GM04504 (cell line): Measurements from ENCODE around the gene TCEAL7.
"Not testable (repeated sequence)": the region's sequence is repeated elsewhere in the genome, so short reads cannot be mapped to it uniquely, and the experiment has no call there.

Experiments used
- DNase-seq: peaks from one replicate; pipeline ENCODE4 v3.0.0-alpha.2; 2012; ENCODE audit warnings: low read depth

The TCEAL7 gene

GRCh38 chrX:103329991-103330390 lies at the start of gene TCEAL7:
TCEAL7 (plus strand) TSS chrX:103330239; CDS start chrX:103331404, 1,165 bp downstream.
- no peak for DNase-seq

- DNase-seq, result no peak
Observed at GRCh38 chrX:103293118-103293517, 36.9 kb upstream of the TCEAL7 start.

GRCh38 chrX:103304705-103305104 lies 25.3 kb upstream of the TCEAL7 start:
- DNase-seq, result no peak

- DNase-seq, result not testable (repeated sequence)
Observed at GRCh38 chrX:103305666-103306065, 24.4 kb upstream of the TCEAL7 start.

GRCh38 chrX:103309860-103310554 lies 20.0 kb upstream of the TCEAL7 start:
- DNase-seq, result no peak

- no peak for DNase-seq
Observed at GRCh38 chrX:103310555-103311398, 19.3 kb upstream of the TCEAL7 start, which contains the start of gene BEX2. BEX2 (minus strand) TSS chrX:103310990; CDS start chrX:103309976, 1,014 bp downstream.

GRCh38 chrX:103311399-103311780 lies 18.6 kb upstream of the TCEAL7 start:
- no peak for DNase-seq

- DNase-seq, result no peak
Observed at GRCh38 chrX:103330681-103331288, 746 bp downstream of the TCEAL7 start.

- no peak for DNase-seq
Observed at GRCh38 chrX:103338663-103339062, 8.6 kb downstream of the TCEAL7 start.

- DNase-seq, result no peak
Observed at GRCh38 chrX:103343105-103343504, 13.1 kb downstream of the TCEAL7 start.

GRCh38 chrX:103344606-103345005 lies 14.6 kb downstream of the TCEAL7 start:
- DNase-seq, result no peak

- DNase-seq, result no peak
Observed at GRCh38 chrX:103347682-103348397, 17.8 kb downstream of the TCEAL7 start.

GRCh38 chrX:103356130-103356798 lies 26.2 kb downstream of the TCEAL7 start, which contains the start of gene TCEAL9:
TCEAL9 (plus strand) TSS chrX:103356506; CDS start chrX:103357685, 1,179 bp downstream.
- no peak for DNase-seq

- DNase-seq, result no peak
Observed at GRCh38 chrX:103356858-103357257, 26.8 kb downstream of the TCEAL7 start.

GRCh38 chrX:103357871-103358270 lies 27.8 kb downstream of the TCEAL7 start:
- no peak for DNase-seq

GRCh38 chrX:103359605-103360004 lies 29.6 kb downstream of the TCEAL7 start:
- not testable (repeated sequence) for DNase-seq

- no peak for DNase-seq
Observed at GRCh38 chrX:103360092-103360491, 30.1 kb downstream of the TCEAL7 start.

GRCh38 chrX:103360916-103361315 lies 30.9 kb downstream of the TCEAL7 start:
- no peak for DNase-seq

- no peak for DNase-seq
Observed at GRCh38 chrX:103361798-103362197, 31.8 kb downstream of the TCEAL7 start.

GRCh38 chrX:103362474-103362873 lies 32.4 kb downstream of the TCEAL7 start:
- no peak for DNase-seq

GRCh38 chrX:103363046-103363445 lies 33.0 kb downstream of the TCEAL7 start:
- DNase-seq, result no peak
